IMR-90 (cell line): Measurements from ENCODE around the gene MUC6. TPM values are rescaled to one million over a fixed set of nuclear protein-coding genes. Genes with fewer than 3 reads are reported as not detected.

Experiments
- ATAC-seq: fragments of 200-7000 bp; cut with Tn5 transposase; 2 replicates; pipeline ENCODE4 v1.9.1; 2020; ENCODE audit warnings: low read depth, mild to moderate bottlenecking, moderate library complexity
- BruUV-seq: library from RNA; stranded (reverse); fragments of 400-500 nt; replicated peaks from 2 replicates; lab custom pipeline; 2021; lab: Mats Ljungman, UMichigan
- CTCF ChIA-PET: fragments of 300-600 bp; formaldehyde crosslinking; extraction: SDS; loops from one replicate; lab custom pipeline; 2021; ENCODE audit warnings: antibody characterized with exemption; lab: Yijun Ruan, JAX
- POLR2A ChIA-PET: fragments of 300-600 bp; sonication (Branson Sonifier 250); formaldehyde crosslinking; loops from one replicate; lab custom pipeline; 2022; ENCODE audit warnings: antibody characterized with exemption; ENCODE audit not compliant: unreplicated experiment; lab: Charles Lee
- DNase-seq: peaks from one replicate; pipeline ENCODE4 v3.0.0; 2013
- H2AFZ ChIP-seq: replicated peaks from 2 replicates; pipeline ENCODE3; 2013; ENCODE audit warnings: low read length, mild to moderate bottlenecking; ENCODE audit not compliant: poor library complexity
- H2AK5ac ChIP-seq: 2 replicates; pipeline ENCODE4 v1.6.1; 2013; ENCODE audit warnings: low read depth, low read length, inconsistent platforms
- H2AK9ac ChIP-seq: replicated peaks from 2 replicates; pipeline ENCODE3; 2013; ENCODE audit warnings: mild to moderate bottlenecking, low read depth, low read length, moderate library complexity; ENCODE audit not compliant: poor library complexity
- H2BK120ac ChIP-seq: 2 replicates; pipeline ENCODE4 v1.6.1; 2013; ENCODE audit warnings: low read depth, low read length, inconsistent platforms
- H2BK15ac ChIP-seq: 3 replicates; pipeline ENCODE4 v1.6.1; 2013; ENCODE audit warnings: low read depth, low read length, inconsistent platforms
- H2BK20ac ChIP-seq: 2 replicates; pipeline ENCODE4 v1.6.1; 2013; ENCODE audit warnings: low read depth, mild to moderate bottlenecking, inconsistent platforms, low read length, moderate library complexity
- H2BK5ac ChIP-seq: 2 replicates; pipeline ENCODE4 v1.6.1; 2013; ENCODE audit warnings: mild to moderate bottlenecking, low read depth, low read length, inconsistent platforms; ENCODE audit not compliant: poor library complexity, severe bottlenecking
- H3K14ac ChIP-seq: replicated peaks from 2 replicates; pipeline ENCODE4 v1.6.1; 2013; ENCODE audit warnings: low read depth, low read length, inconsistent platforms
- H3K18ac ChIP-seq: 2 replicates; pipeline ENCODE4 v1.6.1; 2013; ENCODE audit warnings: low read depth, low read length, control low read depth
- H3K23ac ChIP-seq: 2 replicates; pipeline ENCODE4 v1.6.1; 2013; ENCODE audit warnings: low read depth, low read length, inconsistent platforms
- H3K27ac ChIP-seq: 2 replicates; pipeline ENCODE4 v1.5.1; 2013; ENCODE audit warnings: mild to moderate bottlenecking, control low read depth, low read length; ENCODE audit not compliant: insufficient read depth
- H3K27me3 ChIP-seq: 2 replicates; pipeline ENCODE4 v1.6.1; 2013; ENCODE audit warnings: low read length; ENCODE audit not compliant: control insufficient read depth, insufficient read depth
- H3K36me3 ChIP-seq: 2 replicates; pipeline ENCODE4 v1.6.1; 2013; ENCODE audit warnings: low read length, mixed read lengths; ENCODE audit not compliant: control insufficient read depth, insufficient read depth
- H3K4ac ChIP-seq: 2 replicates; pipeline ENCODE4 v1.6.1; 2013; ENCODE audit warnings: low read depth, low read length, inconsistent platforms
- H3K4me1 ChIP-seq: 2 replicates; pipeline ENCODE4 v1.6.1; 2013; ENCODE audit warnings: low read length, mixed read lengths; ENCODE audit not compliant: control insufficient read depth, insufficient read depth
- H3K4me2 ChIP-seq: 2 replicates; pipeline ENCODE4 v1.6.1; 2013; ENCODE audit warnings: low read depth, mild to moderate bottlenecking, control low read depth, low read length, moderate library complexity
- H3K4me3 ChIP-seq: 2 replicates; pipeline ENCODE4 v1.5.1; 2013; ENCODE audit warnings: low read depth, mild to moderate bottlenecking, control low read depth, low read length, moderate library complexity; ENCODE audit not compliant: insufficient read depth
- H3K56ac ChIP-seq: 2 replicates; pipeline ENCODE4 v1.6.1; 2013; ENCODE audit warnings: low read length, inconsistent platforms; ENCODE audit not compliant: insufficient read depth; ENCODE audit errors: extremely low read depth
- H3K79me1 ChIP-seq, 2 experiments: 2 replicates each; pipeline ENCODE4 v1.6.1; 2013; ENCODE audit warnings: low read length in 2 of 2, inconsistent platforms in 1 of 2, low read depth in 1 of 2
- H3K9ac ChIP-seq: 2 replicates; pipeline ENCODE4 v1.6.1; 2013; ENCODE audit warnings: low read depth, low read length, control low read depth
- H3K9me1 ChIP-seq: 2 replicates; pipeline ENCODE4 v1.6.1; 2013; ENCODE audit warnings: low read length, inconsistent platforms; ENCODE audit not compliant: insufficient read depth
- H3K9me3 ChIP-seq: 2 replicates; pipeline ENCODE4 v1.6.1; 2013; ENCODE audit warnings: low read length; ENCODE audit not compliant: control insufficient read depth, insufficient read depth
- H4K20me1 ChIP-seq: 2 replicates; pipeline ENCODE4 v1.6.1; 2013; ENCODE audit warnings: low read length, inconsistent platforms; ENCODE audit not compliant: insufficient read depth
- H4K5ac ChIP-seq: 2 replicates; pipeline ENCODE4 v1.6.1; 2013; ENCODE audit warnings: mild to moderate bottlenecking, low read depth, low read length, control low read depth
- H4K8ac ChIP-seq, 2 experiments: 2 replicates each; pipeline ENCODE4 v1.6.1; 2013; ENCODE audit warnings: low read depth in 2 of 2, low read length in 2 of 2, control low read depth in 1 of 2, inconsistent platforms in 1 of 2
- H4K91ac ChIP-seq: 2 replicates; pipeline ENCODE4 v1.6.1; 2013; ENCODE audit warnings: low read depth, low read length, inconsistent platforms; ENCODE audit not compliant: insufficient read depth
- BHLHE40 ChIP-seq: fragments of 150-350 bp; IDR thresholded peaks from 2 replicates; pipeline ENCODE4 v1.6.1; 2016; ENCODE audit warnings: mild to moderate bottlenecking, low read depth, low read length
- CEBPB ChIP-seq: IDR thresholded peaks from 2 replicates; pipeline ENCODE4 v1.6.1; 2012; ENCODE audit warnings: low read depth, low read length, improper control_type of control experiment
- CHD1 ChIP-seq: IDR thresholded peaks from 2 replicates; pipeline ENCODE4 v1.6.1; 2012; ENCODE audit warnings: low read depth, low read length, improper control_type of control experiment
- CTCF ChIP-seq: conservative IDR thresholded peaks from 2 replicates; pipeline ENCODE4 v1.5.1; 2012; ENCODE audit warnings: mild to moderate bottlenecking, low read depth, low read length, improper control_type of control experiment
- ELK1 ChIP-seq: fragments of 150-350 bp; IDR thresholded peaks from 2 replicates; pipeline ENCODE4 v1.6.1; 2016; ENCODE audit warnings: low read depth, mild to moderate bottlenecking, low read length, moderate library complexity, borderline replicate concordance
- FOS ChIP-seq: fragments of 150-350 bp; IDR thresholded peaks from 2 replicates; pipeline ENCODE4 v1.6.1; 2016; ENCODE audit warnings: low read depth, low read length
- MAFK ChIP-seq: IDR thresholded peaks from 2 replicates; pipeline ENCODE4 v1.6.1; 2012; ENCODE audit warnings: low read depth, low read length, improper control_type of control experiment
- MAZ ChIP-seq: IDR thresholded peaks from 2 replicates; pipeline ENCODE4 v1.6.1; 2012; ENCODE audit warnings: low read depth, mild to moderate bottlenecking, low read length, improper control_type of control experiment, moderate library complexity, borderline replicate concordance
- NFE2L2 ChIP-seq: fragments of 150-350 bp; IDR thresholded peaks from 2 replicates; pipeline ENCODE4 v1.6.1; 2016; ENCODE audit warnings: low read depth, mild to moderate bottlenecking, low read length
- POLR2A ChIP-seq: IDR thresholded peaks from 2 replicates; pipeline ENCODE4 v1.6.1; 2012; ENCODE audit warnings: mild to moderate bottlenecking, low read depth, low read length
- RAD21 ChIP-seq: IDR thresholded peaks from 2 replicates; pipeline ENCODE4 v1.6.1; 2012; ENCODE audit warnings: low read length, improper control_type of control experiment
- USF2 ChIP-seq: fragments of 150-350 bp; IDR thresholded peaks from 2 replicates; pipeline ENCODE4 v1.6.1; 2017; ENCODE audit warnings: mild to moderate bottlenecking, antibody characterized with exemption, low read length, low read depth
- WGBS, 2 experiments: methylation state at CpG; one replicate each; pipeline versions ENCODE4 v1.1.5 to v1.1.7; 2013; ENCODE audit warnings: missing lambda C conversion rate in 2 of 2; ENCODE audit not compliant: insufficient read length in 1 of 2; ENCODE audit errors: extremely low coverage in 2 of 2; 5-methylcytosine and 5-hydroxymethylcytosine counted together
- dilution Hi-C: fragments of 300-500 bp; cut with HindIII; formaldehyde crosslinking; loops from one replicate; pipeline ENCODE4 v1.14.3; 2018; ENCODE audit warnings: low sequenced_read_pairs; ENCODE audit not compliant: unreplicated experiment
- in situ Hi-C: fragments of 300-500 bp; cut with MboI; formaldehyde crosslinking; loops from 3 replicates; pipeline ENCODE4 v1.14.3; 2019; ENCODE audit warnings: low sequenced_read_pairs, inconsistent platforms, mixed read lengths
- intact Hi-C: fragments of 100-400 bp; cut with micrococcal nuclease; formaldehyde crosslinking; loops from 2 replicates; pipeline ENCODE4 v1.10.0; 2022
- polyA plus RNA-seq, 3 experiments: library from polyadenylated mRNA; depleted of rRNA; stranded (reverse); fragments of >200 nt; gene quantifications; 2 replicates each; pipeline ENCODE4 v1.2.3, GENCODE V29; 2012; ENCODE audit warnings: low replicate concordance in 1 of 3
- total RNA-seq: library from RNA; depleted of rRNA; stranded (reverse); fragments of >200 nt; gene quantifications from 2 replicates; pipeline ENCODE4 v1.2.3, GENCODE V29; 2012

MUC6 gene
- total and polyA plus RNA-seq, 2 of the 4 experiments (the other 2 are of a cell fraction): not detected

GRCh38 chr11:990101-990500 is 46.4 kb downstream of the MUC6 start:
- Histone ChIP-seq H3K27ac (no peak overlapping the region), H3K36me3 (peaks cover 81% of the 10 kb centered on the region), H3K18ac (no peak overlapping the region), H4K8ac (no peak overlapping the region), H3K56ac (no peak overlapping the region), H3K4ac (no peak overlapping the region), H2BK20ac (no peak overlapping the region), H4K91ac (no peak overlapping the region), H3K27me3 (no peaks in the 10 kb centered on the region), H3K9ac (no peak overlapping the region), H3K9me1 (no peaks in the 10 kb centered on the region), H3K4me3 (no peak overlapping the region), H3K4me1 (no peaks in the 10 kb centered on the region), H2AFZ (no peak overlapping the region), H2AK9ac (no peak overlapping the region), H4K20me1 (peaks cover 17% of the 10 kb centered on the region), H2BK120ac (no peak overlapping the region), H2AK5ac (no peak overlapping the region), H3K9me3 (no peaks in the 10 kb centered on the region), H3K23ac (no peak overlapping the region), H2BK15ac (no peak overlapping the region), H4K5ac (no peak overlapping the region), H3K14ac (no peak overlapping the region), H3K4me2 (no peak overlapping the region), H2BK5ac (no peak overlapping the region), H3K79me1 (peaks cover 0 to 12% of the 10 kb centered on the region in 2 experiments; a peak in 1 of 4 replicates)
- ChIA-PET CTCF (no interaction called here), POLR2A (no interaction called here)
- dilution Hi-C loops (no loop called here), intact Hi-C loops (no loop called here), in situ Hi-C loops (no loop called here)
- TF ChIP-seq USF2: no peak
- TF ChIP-seq CTCF: no peak
- TF ChIP-seq RAD21: no peak
- TF ChIP-seq NFE2L2: no peak
- TF ChIP-seq CHD1: no peak
- no peak for TF ChIP-seq FOS
- TF ChIP-seq POLR2A: no peak
- no peak for TF ChIP-seq MAZ
- no peak for TF ChIP-seq ELK1
- no peak for TF ChIP-seq BHLHE40
- TF ChIP-seq CEBPB: no peak
- no peak for TF ChIP-seq MAFK
- 60% methylated on average over 1 of the region's 10 CpGs; no CpG with 5 or more reads in 1 of the 2 experiments for WGBS, 2 experiments
- ATAC-seq (no peak), DNase-seq (no peak)
- BruUV-seq: no TSS peak
